Right atrium auricular region (tissue), 2 donors: ENCODE results near the gene ASB1. TPM values are rescaled to one million over a fixed set of nuclear protein-coding genes. Genes with fewer than 3 reads are reported as not detected.

Experiments used
- DNase-seq: peaks from one replicate; pipeline ENCODE4 v3.0.0-alpha.2; 2019; ENCODE audit warnings: low spot score
- H3K27ac ChIP-seq, 2 donors: fragments of 200-600 bp; sonication (generic); 1 replicate in 1 of 2; 2 replicates in 1 of 2; pipeline ENCODE4 v1.5.1; 2016 to 2019
- H3K27me3 ChIP-seq, 2 donors: fragments of 200-600 bp; sonication (generic); one replicate each; pipeline versions ENCODE4 v1.5.1 to v1.6.0; 2017 to 2019
- H3K36me3 ChIP-seq: fragments of 200-600 bp; sonication (generic); one replicate; pipeline ENCODE4 v1.5.1; 2016
- H3K4me1 ChIP-seq, 2 donors: fragments of 200-600 bp; sonication (generic); one replicate each; pipeline versions ENCODE4 v1.5.1 to v1.6.0; 2017 to 2019
- H3K4me3 ChIP-seq, 2 donors: fragments of 200-600 bp; sonication (generic); 1 replicate in 1 of 2; 2 replicates in 1 of 2; pipeline ENCODE4 v1.5.1; 2017 to 2019; ENCODE audit warnings: mild to moderate bottlenecking in 1 of 2, moderate library complexity in 1 of 2
- H3K9me3 ChIP-seq, 2 donors: fragments of 200-600 bp; sonication (generic); one replicate each; pipeline ENCODE4 v1.5.1; 2019
- total RNA-seq, 2 donors: library from RNA; depleted of rRNA; stranded (reverse); fragments of >200 nt; gene quantifications; one replicate each; pipeline ENCODE4 v1.1.0, GENCODE V29; 2016
- TF ChIP-seq, protein P1 (sequence below), 2 donors: fragments of 200-600 bp; sonication (generic); IDR thresholded peaks; one replicate each; pipeline ENCODE4 v1.5.1; 2019; ENCODE audit warnings: antibody characterized with exemption in 2 of 2

The ASB1 gene
- total RNA-seq, 2 donors from 2014 or later, result 32.3 to 43.6 TPM

DNA sequence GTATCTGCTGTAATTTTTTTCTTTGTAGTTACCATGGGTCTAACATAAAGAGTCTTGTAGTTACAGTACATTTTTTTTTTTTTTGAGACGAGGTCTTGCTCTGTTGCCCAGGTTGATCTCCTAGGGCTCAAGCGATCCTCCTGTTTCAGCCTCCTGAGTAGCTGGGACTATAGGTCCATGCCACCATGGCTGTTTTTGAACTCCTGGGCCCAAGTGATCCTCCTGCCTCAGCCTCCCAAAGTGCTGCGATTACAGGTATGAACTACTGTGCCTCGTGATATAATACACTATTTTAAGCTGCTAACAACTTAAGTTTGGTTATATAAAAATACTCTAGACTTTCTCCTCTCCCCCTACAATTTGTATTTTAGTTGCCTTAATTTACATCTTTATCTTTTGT lies 46.3 kb downstream of the ASB1 start:
- Histone ChIP-seq H3K36me3 (no peaks in the 10 kb centered on the region), H3K4me1 (no peaks in the 10 kb centered on the region), H3K9me3 (peaks cover 0 to 35% of the 10 kb centered on the region in 2 donors), H3K27ac (no peak overlapping the region), H3K4me3 (no peak overlapping the region), H3K27me3 (no peaks in the 10 kb centered on the region)
- DNase-seq, result no peak
- TF ChIP-seq, protein P1, sequence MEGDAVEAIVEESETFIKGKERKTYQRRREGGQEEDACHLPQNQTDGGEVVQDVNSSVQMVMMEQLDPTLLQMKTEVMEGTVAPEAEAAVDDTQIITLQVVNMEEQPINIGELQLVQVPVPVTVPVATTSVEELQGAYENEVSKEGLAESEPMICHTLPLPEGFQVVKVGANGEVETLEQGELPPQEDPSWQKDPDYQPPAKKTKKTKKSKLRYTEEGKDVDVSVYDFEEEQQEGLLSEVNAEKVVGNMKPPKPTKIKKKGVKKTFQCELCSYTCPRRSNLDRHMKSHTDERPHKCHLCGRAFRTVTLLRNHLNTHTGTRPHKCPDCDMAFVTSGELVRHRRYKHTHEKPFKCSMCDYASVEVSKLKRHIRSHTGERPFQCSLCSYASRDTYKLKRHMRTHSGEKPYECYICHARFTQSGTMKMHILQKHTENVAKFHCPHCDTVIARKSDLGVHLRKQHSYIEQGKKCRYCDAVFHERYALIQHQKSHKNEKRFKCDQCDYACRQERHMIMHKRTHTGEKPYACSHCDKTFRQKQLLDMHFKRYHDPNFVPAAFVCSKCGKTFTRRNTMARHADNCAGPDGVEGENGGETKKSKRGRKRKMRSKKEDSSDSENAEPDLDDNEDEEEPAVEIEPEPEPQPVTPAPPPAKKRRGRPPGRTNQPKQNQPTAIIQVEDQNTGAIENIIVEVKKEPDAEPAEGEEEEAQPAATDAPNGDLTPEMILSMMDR (IDR thresholded peaks at IDR 0.05), result no peak

DNA sequence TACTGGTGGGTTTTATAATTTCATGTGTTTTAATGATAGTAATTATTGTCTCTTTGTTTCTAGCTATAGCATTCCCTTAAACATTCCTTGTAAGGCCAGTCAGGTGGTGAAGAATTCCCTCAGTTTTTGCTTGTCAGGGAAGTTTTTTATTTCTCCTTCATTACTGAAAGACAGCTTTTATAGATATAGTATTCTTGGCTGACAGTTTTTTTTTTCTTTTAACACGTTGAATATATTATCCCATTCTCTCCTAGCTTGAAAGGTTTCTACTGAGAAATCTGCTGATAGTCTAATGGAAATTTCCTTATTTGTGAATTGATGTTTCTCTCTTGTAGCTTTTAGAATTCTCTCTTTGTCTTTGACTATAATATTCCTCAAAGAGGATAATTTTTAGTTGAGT lies 46.8 kb downstream of the ASB1 start:
- no peaks in the 10 kb centered on the region for H3K27me3 ChIP-seq
- H3K4me3 ChIP-seq, result no peak overlapping the region
- H3K36me3 ChIP-seq, result no peaks in the 10 kb centered on the region
- peaks cover 0 to 40% of the 10 kb centered on the region in 2 donors for H3K9me3 ChIP-seq
- H3K4me1 ChIP-seq, result no peaks in the 10 kb centered on the region
- TF ChIP-seq, protein P1 (IDR thresholded peaks at IDR 0.05), result no peak
- no peak for DNase-seq
- no peak overlapping the region for H3K27ac ChIP-seq

DNA sequence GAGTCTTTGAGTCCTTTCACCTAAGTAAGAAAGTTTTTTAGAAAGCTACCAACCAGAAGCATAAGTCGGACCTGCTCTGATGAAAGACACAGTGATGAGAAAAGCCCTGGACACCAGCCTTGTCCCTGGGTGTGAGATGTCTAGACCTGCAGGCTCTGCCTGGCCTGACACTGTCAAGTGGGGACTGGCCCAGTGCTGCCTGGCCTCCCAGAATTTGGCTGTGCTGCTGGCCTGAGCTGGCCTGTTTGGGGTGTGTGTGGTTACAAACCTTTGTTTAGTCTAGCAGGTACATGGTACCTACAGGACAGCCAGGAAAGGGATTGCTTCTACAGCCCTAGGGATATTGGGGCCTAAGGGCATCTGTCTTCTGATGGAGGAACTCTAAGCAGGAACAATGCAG lies 48.3 kb downstream of the ASB1 start:
- TF ChIP-seq, protein P1 (IDR thresholded peaks at IDR 0.05), result no peak
- Histone ChIP-seq H3K4me1 (no peaks in the 10 kb centered on the region), H3K4me3 (no peak overlapping the region), H3K27ac (no peak overlapping the region), H3K27me3 (no peaks in the 10 kb centered on the region), H3K36me3 (no peaks in the 10 kb centered on the region), H3K9me3 (peaks cover 0 to 47% of the 10 kb centered on the region in 2 donors)
- no peak for DNase-seq

DNA sequence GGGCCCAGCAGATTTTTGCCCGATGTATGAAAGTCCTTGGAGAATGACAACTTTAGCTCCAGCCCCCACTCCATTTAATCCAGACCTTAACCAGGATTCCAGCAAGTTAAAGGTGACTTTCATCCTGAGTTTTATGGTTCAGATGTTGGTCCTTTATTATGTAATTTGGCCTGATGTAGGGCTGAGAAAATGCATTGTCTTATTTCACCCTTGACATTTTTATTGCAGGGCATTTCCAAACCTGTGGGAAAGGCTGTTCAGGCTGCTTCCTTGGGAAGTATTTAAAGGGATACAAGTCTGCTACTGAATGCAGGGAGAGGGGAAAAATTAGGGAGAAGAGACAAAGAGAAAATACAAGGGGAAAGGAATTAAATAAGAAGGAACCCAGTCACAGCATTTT lies 48.8 kb downstream of the ASB1 start:
- no peak overlapping the region for H3K27ac ChIP-seq
- H3K27me3 ChIP-seq, result no peaks in the 10 kb centered on the region
- H3K4me3 ChIP-seq, result no peak overlapping the region
- no peaks in the 10 kb centered on the region for H3K36me3 ChIP-seq
- peaks cover 0 to 53% of the 10 kb centered on the region in 2 donors for H3K9me3 ChIP-seq
- TF ChIP-seq, protein P1 (IDR thresholded peaks at IDR 0.05), result no peak
- no peaks in the 10 kb centered on the region for H3K4me1 ChIP-seq
- no peak for DNase-seq

DNA sequence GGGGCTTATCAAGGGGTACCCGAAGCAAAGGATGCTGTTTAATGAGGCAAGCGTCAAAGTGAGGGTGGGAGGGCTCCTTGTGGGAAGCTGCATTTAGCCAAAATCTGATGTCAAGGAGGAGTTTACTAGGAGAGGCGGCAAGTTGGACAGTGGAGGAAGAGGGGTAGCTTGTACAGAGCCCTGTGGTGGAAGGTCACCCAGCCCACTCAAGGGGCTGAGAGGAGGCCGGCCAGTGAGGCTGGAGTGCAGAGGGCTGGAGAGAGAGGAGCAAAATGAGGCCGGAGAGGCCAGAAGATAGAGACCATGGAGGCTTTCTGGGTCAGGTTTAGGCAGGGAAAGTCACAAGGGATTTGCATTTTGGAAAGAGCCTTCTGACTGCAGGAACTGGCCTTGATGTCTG lies 49.5 kb downstream of the ASB1 start:
- Histone ChIP-seq H3K27ac (no peak overlapping the region), H3K4me1 (no peaks in the 10 kb centered on the region), H3K27me3 (no peaks in the 10 kb centered on the region), H3K36me3 (no peaks in the 10 kb centered on the region), H3K4me3 (no peak overlapping the region), H3K9me3 (peaks cover 0 to 53% of the 10 kb centered on the region in 2 donors)
- no peak for DNase-seq
- TF ChIP-seq, protein P1 (IDR thresholded peaks at IDR 0.05), result no peak

DNA sequence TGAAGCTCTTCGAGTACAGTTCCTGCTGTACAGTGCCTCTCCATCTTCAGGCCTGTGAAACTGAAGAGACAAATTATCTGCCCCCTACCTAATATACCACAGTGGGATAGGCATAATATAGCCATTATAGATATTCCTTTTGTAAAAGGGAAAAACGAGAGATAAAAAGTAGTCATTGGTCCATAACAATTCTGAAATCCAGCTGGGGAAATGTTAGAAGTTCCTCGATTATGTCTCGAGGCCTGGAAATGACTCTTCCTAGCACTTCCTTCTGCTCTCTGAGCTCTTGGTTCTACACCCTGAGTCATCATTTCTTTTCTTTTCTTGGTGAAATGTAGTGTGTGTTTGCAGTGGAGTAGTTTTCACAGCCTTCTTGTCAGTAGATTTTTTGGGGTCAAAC lies 51.5 kb downstream of the ASB1 start:
- no peaks in the 10 kb centered on the region for H3K27me3 ChIP-seq
- TF ChIP-seq, protein P1 (IDR thresholded peaks at IDR 0.05), result no peak
- DNase-seq, result no peak
- H3K27ac ChIP-seq, result no peak overlapping the region
- no peak overlapping the region for H3K4me3 ChIP-seq
- H3K9me3 ChIP-seq, result peaks cover 0 to 36% of the 10 kb centered on the region in 2 donors
- H3K4me1 ChIP-seq, result no peaks in the 10 kb centered on the region
- no peaks in the 10 kb centered on the region for H3K36me3 ChIP-seq
